IMR-90 (cell line): ENCODE measurements around the gene RRP1. TPM values are rescaled to one million over a fixed set of nuclear protein-coding genes. Genes with fewer than 3 reads are reported as not detected.

Source experiments
- ATAC-seq: fragments of 200-7000 bp; cut with Tn5 transposase; 2 replicates; pipeline ENCODE4 v1.9.1; 2020; ENCODE audit warnings: low read depth, mild to moderate bottlenecking, moderate library complexity
- BruUV-seq: library from RNA; stranded (reverse); fragments of 400-500 nt; replicated peaks from 2 replicates; lab custom pipeline; 2021; lab: Mats Ljungman, UMichigan
- CTCF ChIA-PET: fragments of 300-600 bp; formaldehyde crosslinking; extraction: SDS; loops from one replicate; lab custom pipeline; 2021; ENCODE audit warnings: antibody characterized with exemption; lab: Yijun Ruan, JAX
- POLR2A ChIA-PET: fragments of 300-600 bp; sonication (Branson Sonifier 250); formaldehyde crosslinking; loops from one replicate; lab custom pipeline; 2022; ENCODE audit warnings: antibody characterized with exemption; ENCODE audit not compliant: unreplicated experiment; lab: Charles Lee
- DNase-seq: peaks from one replicate; pipeline ENCODE4 v3.0.0; 2013
- H2AFZ ChIP-seq: replicated peaks from 2 replicates; pipeline ENCODE3; 2013; ENCODE audit warnings: low read length, mild to moderate bottlenecking; ENCODE audit not compliant: poor library complexity
- H2AK5ac ChIP-seq: 2 replicates; pipeline ENCODE4 v1.6.1; 2013; ENCODE audit warnings: low read depth, low read length, inconsistent platforms
- H2AK9ac ChIP-seq: replicated peaks from 2 replicates; pipeline ENCODE3; 2013; ENCODE audit warnings: mild to moderate bottlenecking, low read depth, low read length, moderate library complexity; ENCODE audit not compliant: poor library complexity
- H2BK120ac ChIP-seq: 2 replicates; pipeline ENCODE4 v1.6.1; 2013; ENCODE audit warnings: low read depth, low read length, inconsistent platforms
- H2BK15ac ChIP-seq: 3 replicates; pipeline ENCODE4 v1.6.1; 2013; ENCODE audit warnings: low read depth, low read length, inconsistent platforms
- H2BK20ac ChIP-seq: 2 replicates; pipeline ENCODE4 v1.6.1; 2013; ENCODE audit warnings: low read depth, mild to moderate bottlenecking, inconsistent platforms, low read length, moderate library complexity
- H2BK5ac ChIP-seq: 2 replicates; pipeline ENCODE4 v1.6.1; 2013; ENCODE audit warnings: mild to moderate bottlenecking, low read depth, low read length, inconsistent platforms; ENCODE audit not compliant: poor library complexity, severe bottlenecking
- H3K14ac ChIP-seq: replicated peaks from 2 replicates; pipeline ENCODE4 v1.6.1; 2013; ENCODE audit warnings: low read depth, low read length, inconsistent platforms
- H3K18ac ChIP-seq: 2 replicates; pipeline ENCODE4 v1.6.1; 2013; ENCODE audit warnings: low read depth, low read length, control low read depth
- H3K23ac ChIP-seq: 2 replicates; pipeline ENCODE4 v1.6.1; 2013; ENCODE audit warnings: low read depth, low read length, inconsistent platforms
- H3K27ac ChIP-seq: 2 replicates; pipeline ENCODE4 v1.5.1; 2013; ENCODE audit warnings: mild to moderate bottlenecking, control low read depth, low read length; ENCODE audit not compliant: insufficient read depth
- H3K27me3 ChIP-seq: 2 replicates; pipeline ENCODE4 v1.6.1; 2013; ENCODE audit warnings: low read length; ENCODE audit not compliant: control insufficient read depth, insufficient read depth
- H3K36me3 ChIP-seq: 2 replicates; pipeline ENCODE4 v1.6.1; 2013; ENCODE audit warnings: low read length, mixed read lengths; ENCODE audit not compliant: control insufficient read depth, insufficient read depth
- H3K4ac ChIP-seq: 2 replicates; pipeline ENCODE4 v1.6.1; 2013; ENCODE audit warnings: low read depth, low read length, inconsistent platforms
- H3K4me1 ChIP-seq: 2 replicates; pipeline ENCODE4 v1.6.1; 2013; ENCODE audit warnings: low read length, mixed read lengths; ENCODE audit not compliant: control insufficient read depth, insufficient read depth
- H3K4me2 ChIP-seq: 2 replicates; pipeline ENCODE4 v1.6.1; 2013; ENCODE audit warnings: low read depth, mild to moderate bottlenecking, control low read depth, low read length, moderate library complexity
- H3K4me3 ChIP-seq: 2 replicates; pipeline ENCODE4 v1.5.1; 2013; ENCODE audit warnings: low read depth, mild to moderate bottlenecking, control low read depth, low read length, moderate library complexity; ENCODE audit not compliant: insufficient read depth
- H3K56ac ChIP-seq: 2 replicates; pipeline ENCODE4 v1.6.1; 2013; ENCODE audit warnings: low read length, inconsistent platforms; ENCODE audit not compliant: insufficient read depth; ENCODE audit errors: extremely low read depth
- H3K79me1 ChIP-seq, 2 experiments: 2 replicates each; pipeline ENCODE4 v1.6.1; 2013; ENCODE audit warnings: low read length in 2 of 2, inconsistent platforms in 1 of 2, low read depth in 1 of 2
- H3K9ac ChIP-seq: 2 replicates; pipeline ENCODE4 v1.6.1; 2013; ENCODE audit warnings: low read depth, low read length, control low read depth
- H3K9me1 ChIP-seq: 2 replicates; pipeline ENCODE4 v1.6.1; 2013; ENCODE audit warnings: low read length, inconsistent platforms; ENCODE audit not compliant: insufficient read depth
- H3K9me3 ChIP-seq: 2 replicates; pipeline ENCODE4 v1.6.1; 2013; ENCODE audit warnings: low read length; ENCODE audit not compliant: control insufficient read depth, insufficient read depth
- H4K20me1 ChIP-seq: 2 replicates; pipeline ENCODE4 v1.6.1; 2013; ENCODE audit warnings: low read length, inconsistent platforms; ENCODE audit not compliant: insufficient read depth
- H4K5ac ChIP-seq: 2 replicates; pipeline ENCODE4 v1.6.1; 2013; ENCODE audit warnings: mild to moderate bottlenecking, low read depth, low read length, control low read depth
- H4K8ac ChIP-seq, 2 experiments: 2 replicates each; pipeline ENCODE4 v1.6.1; 2013; ENCODE audit warnings: low read depth in 2 of 2, low read length in 2 of 2, control low read depth in 1 of 2, inconsistent platforms in 1 of 2
- H4K91ac ChIP-seq: 2 replicates; pipeline ENCODE4 v1.6.1; 2013; ENCODE audit warnings: low read depth, low read length, inconsistent platforms; ENCODE audit not compliant: insufficient read depth
- CTCF ChIP-seq: conservative IDR thresholded peaks from 2 replicates; pipeline ENCODE4 v1.5.1; 2012; ENCODE audit warnings: mild to moderate bottlenecking, low read depth, low read length, improper control_type of control experiment
- ELK1 ChIP-seq: fragments of 150-350 bp; IDR thresholded peaks from 2 replicates; pipeline ENCODE4 v1.6.1; 2016; ENCODE audit warnings: low read depth, mild to moderate bottlenecking, low read length, moderate library complexity, borderline replicate concordance
- MAFK ChIP-seq: IDR thresholded peaks from 2 replicates; pipeline ENCODE4 v1.6.1; 2012; ENCODE audit warnings: low read depth, low read length, improper control_type of control experiment
- MAZ ChIP-seq: IDR thresholded peaks from 2 replicates; pipeline ENCODE4 v1.6.1; 2012; ENCODE audit warnings: low read depth, mild to moderate bottlenecking, low read length, improper control_type of control experiment, moderate library complexity, borderline replicate concordance
- RAD21 ChIP-seq: IDR thresholded peaks from 2 replicates; pipeline ENCODE4 v1.6.1; 2012; ENCODE audit warnings: low read length, improper control_type of control experiment
- RCOR1 ChIP-seq: IDR thresholded peaks from 2 replicates; pipeline ENCODE4 v1.6.1; 2012; ENCODE audit warnings: mild to moderate bottlenecking, low read length, improper control_type of control experiment; ENCODE audit not compliant: insufficient replicate concordance
- WGBS, 2 experiments: methylation state at CpG; one replicate each; pipeline versions ENCODE4 v1.1.5 to v1.1.7; 2013; ENCODE audit warnings: missing lambda C conversion rate in 2 of 2; ENCODE audit not compliant: insufficient read length in 1 of 2; ENCODE audit errors: extremely low coverage in 2 of 2; 5-methylcytosine and 5-hydroxymethylcytosine counted together
- dilution Hi-C: fragments of 300-500 bp; cut with HindIII; formaldehyde crosslinking; loops from one replicate; pipeline ENCODE4 v1.14.3; 2018; ENCODE audit warnings: low sequenced_read_pairs; ENCODE audit not compliant: unreplicated experiment
- in situ Hi-C: fragments of 300-500 bp; cut with MboI; formaldehyde crosslinking; loops from 3 replicates; pipeline ENCODE4 v1.14.3; 2019; ENCODE audit warnings: low sequenced_read_pairs, inconsistent platforms, mixed read lengths
- intact Hi-C: fragments of 100-400 bp; cut with micrococcal nuclease; formaldehyde crosslinking; loops from 2 replicates; pipeline ENCODE4 v1.10.0; 2022
- polyA plus RNA-seq, 3 experiments: library from polyadenylated mRNA; depleted of rRNA; stranded (reverse); fragments of >200 nt; gene quantifications; 2 replicates each; pipeline ENCODE4 v1.2.3, GENCODE V29; 2012; ENCODE audit warnings: low replicate concordance in 1 of 3
- total RNA-seq: library from RNA; depleted of rRNA; stranded (reverse); fragments of >200 nt; gene quantifications from 2 replicates; pipeline ENCODE4 v1.2.3, GENCODE V29; 2012

The RRP1 gene
- total and polyA plus RNA-seq, 2 of the 4 experiments (the other 2 are of a cell fraction) = 20.2 to 23.3 TPM

DNA sequence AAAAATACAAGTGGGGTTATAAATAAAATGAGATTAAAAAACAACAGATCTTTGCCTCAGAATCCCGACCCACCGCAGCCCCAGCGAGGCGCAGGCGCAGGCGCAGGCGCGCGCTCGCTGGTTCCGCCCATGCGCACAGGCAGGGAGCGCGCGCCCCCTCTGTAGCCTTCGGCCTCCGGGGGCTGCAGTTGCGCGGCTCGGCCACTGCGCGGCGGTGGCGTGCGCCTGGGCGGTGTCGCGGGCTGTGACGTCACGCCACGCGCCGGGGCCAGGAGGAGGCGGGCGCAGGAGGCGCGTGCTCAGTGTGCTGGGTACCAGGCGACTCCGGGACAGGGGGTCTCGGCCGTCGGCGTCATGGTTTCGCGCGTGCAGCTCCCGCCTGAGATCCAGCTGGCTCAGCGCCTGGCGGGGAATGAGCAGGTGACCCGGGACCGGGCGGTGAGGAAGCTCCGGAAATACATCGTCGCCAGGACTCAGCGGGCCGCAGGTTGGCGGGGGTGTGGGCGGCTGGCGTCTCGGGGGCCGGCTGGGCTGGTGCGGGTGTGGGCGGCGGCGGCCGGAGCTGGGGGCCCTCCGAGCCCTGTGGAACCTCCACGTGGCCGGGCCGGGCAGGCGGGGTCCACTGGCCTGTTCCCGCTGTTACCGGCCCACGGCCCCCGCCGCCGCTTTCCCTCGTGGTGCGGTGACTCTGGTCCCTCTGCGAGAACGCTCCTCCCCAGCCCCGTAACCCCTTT lies at the start of gene RRP1 (continued):
- TF ChIP-seq ELK1 (no peak), MAFK (no peak)

DNA sequence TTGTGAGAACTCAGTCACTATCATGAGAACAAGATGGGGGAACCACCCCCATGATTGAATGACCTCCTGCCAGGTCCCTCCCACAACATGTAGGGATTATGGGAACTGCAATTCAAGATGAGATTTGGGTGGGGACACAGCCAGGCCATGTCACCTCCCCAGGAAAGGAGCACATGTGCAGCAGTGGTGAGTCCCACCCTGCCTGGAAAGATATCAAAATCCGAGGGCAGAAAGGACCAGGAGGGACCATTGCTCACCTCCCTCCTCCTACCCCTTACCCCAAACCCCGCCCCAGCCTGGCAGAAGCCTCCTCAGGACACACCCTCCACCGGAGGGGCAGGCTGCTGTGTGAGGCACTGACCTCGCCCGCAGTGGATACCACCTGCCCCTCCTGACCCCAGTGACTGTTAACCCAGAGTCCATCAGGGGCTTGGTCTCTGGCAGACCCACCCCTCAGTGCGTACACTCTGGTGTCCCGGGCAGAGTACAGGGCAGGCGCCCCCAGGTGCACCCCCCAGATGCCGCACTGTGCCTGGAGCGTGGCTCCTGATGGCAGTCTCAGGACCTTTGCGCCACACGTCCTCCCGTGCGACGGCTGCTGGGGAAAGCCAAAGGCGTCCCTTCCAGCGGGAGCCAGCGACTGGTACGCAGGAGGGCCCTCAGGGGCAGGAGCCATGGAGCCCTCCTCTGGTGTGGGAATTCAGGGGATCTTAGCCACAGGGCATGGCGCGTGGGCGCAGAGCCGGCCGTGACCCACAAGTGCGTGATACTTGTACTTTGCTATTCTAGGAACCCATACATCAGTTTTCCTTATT lies 49.5 kb upstream of the RRP1 start:
- ChIA-PET POLR2A (no interaction called here), CTCF (no interaction called here)
- BruUV-seq = no TSS peak
- Histone ChIP-seq H3K4me2 (no peak overlapping the region), H3K23ac (no peak overlapping the region), H2AFZ (no peak overlapping the region), H3K27ac (no peak overlapping the region), H2BK120ac (no peak overlapping the region), H3K4me3 (no peak overlapping the region), H3K36me3 (peaks cover 35% of the 10 kb centered on the region), H3K9me1 (peaks cover 10% of the 10 kb centered on the region; the same call in 1 of the 2 replicates), H2BK15ac (no peak overlapping the region), H3K9me3 (no peaks in the 10 kb centered on the region), H4K91ac (no peak overlapping the region), H2AK9ac (no peak overlapping the region), H3K9ac (no peak overlapping the region), H3K4ac (no peak overlapping the region), H3K18ac (no peak overlapping the region), H4K5ac (no peak overlapping the region), H2BK5ac (no peak overlapping the region), H3K4me1 (peaks cover 5% of the 10 kb centered on the region), H2AK5ac (no peak overlapping the region), H3K27me3 (no peaks in the 10 kb centered on the region), H2BK20ac (no peak overlapping the region), H3K79me1 (peaks cover 18 to 75% of the 10 kb centered on the region in 2 experiments), H3K56ac (no peak overlapping the region), H4K8ac (no peak overlapping the region), H3K14ac (no peak overlapping the region), H4K20me1 (peaks cover 59% of the 10 kb centered on the region)
- ATAC-seq (no peak), DNase-seq (no peak)
- intact Hi-C loops = no loop called here
- 92% methylated on average over 7 of the region's 25 CpGs; no CpG with 5 or more reads in 1 of the 2 experiments for WGBS, 2 experiments
- TF ChIP-seq RAD21 = no peak
- no peak for TF ChIP-seq CTCF
- no peak for TF ChIP-seq MAZ
- TF ChIP-seq RCOR1 = no peak
- dilution Hi-C loops = no loop called here
- in situ Hi-C loops = no loop called here
